SK-N-SH treated with all-trans-retinoic acid at 6 μM for 48 hours (cell line): ENCODE measurements around the gene BEND7.

ENCODE experiments used
- ATAC-seq: fragments of 200-7000 bp; cut with Tn5 transposase; 3 replicates; pipeline ENCODE4 v1.9.1; 2020; ENCODE audit warnings: mild to moderate bottlenecking, moderate library complexity
- ARNTL ChIP-seq: fragments of 450-650 bp; formaldehyde crosslinking; IDR thresholded peaks from 2 replicates; pipeline ENCODE4 v1.5.0; 2020; ENCODE audit warnings: low read depth, mild to moderate bottlenecking, moderate library complexity, borderline replicate concordance
- BACH2 ChIP-seq: fragments of 250-450 bp; sonication (Bioruptor Pico); IDR thresholded peaks from 2 replicates; pipeline ENCODE4 v1.9.0; 2021; ENCODE audit warnings: mild to moderate bottlenecking, borderline replicate concordance
- GLIS3 ChIP-seq: fragments of 250-450 bp; sonication (Bioruptor Pico); IDR thresholded peaks from 2 replicates; pipeline ENCODE4 v1.5.0; 2020; ENCODE audit warnings: mild to moderate bottlenecking, moderate library complexity
- ISL1 ChIP-seq: fragments of 250-450 bp; sonication (Bioruptor Pico); IDR thresholded peaks from 2 replicates; pipeline ENCODE4 v2.1.2; 2022; ENCODE audit warnings: mild to moderate bottlenecking, moderate library complexity
- OSR1 ChIP-seq: fragments of 250-450 bp; sonication (Bioruptor Pico); IDR thresholded peaks from 2 replicates; pipeline ENCODE4 v1.8.0; 2022; ENCODE audit warnings: moderate library complexity, mild to moderate bottlenecking, inconsistent platforms
- PPARA ChIP-seq: fragments of 250-450 bp; sonication (Bioruptor Pico); IDR thresholded peaks from 2 replicates; pipeline ENCODE4 v1.5.0; 2020; ENCODE audit warnings: mild to moderate bottlenecking, borderline replicate concordance
- RARB ChIP-seq: fragments of 250-450 bp; sonication (Bioruptor Pico); IDR thresholded peaks from 2 replicates; pipeline ENCODE4 v1.8.0; 2021; ENCODE audit warnings: mild to moderate bottlenecking, moderate library complexity
- SNAI2 ChIP-seq: fragments of 250-450 bp; sonication (Bioruptor Pico); IDR thresholded peaks from 2 replicates; pipeline ENCODE4 v1.5.0; 2020; ENCODE audit warnings: mild to moderate bottlenecking, moderate library complexity
- TCF4 ChIP-seq: fragments of 250-450 bp; sonication (Bioruptor Pico); IDR thresholded peaks from 2 replicates; pipeline ENCODE4 v1.8.0; 2021; ENCODE audit warnings: mild to moderate bottlenecking, moderate library complexity, borderline replicate concordance
- TOX ChIP-seq: fragments of 250-450 bp; sonication (Bioruptor Pico); IDR thresholded peaks from 2 replicates; pipeline ENCODE4 v1.8.0; 2021; ENCODE audit warnings: mild to moderate bottlenecking, moderate library complexity, borderline replicate concordance
- ZC3H10 ChIP-seq: fragments of 250-450 bp; sonication (Bioruptor Pico); IDR thresholded peaks from 2 replicates; pipeline ENCODE4 v1.5.1; 2021; ENCODE audit warnings: mild to moderate bottlenecking, moderate library complexity
- ZFP3 ChIP-seq: fragments of 250-450 bp; sonication (Bioruptor Pico); IDR thresholded peaks from 2 replicates; pipeline ENCODE4 v1.5.0; 2020; ENCODE audit warnings: mild to moderate bottlenecking, moderate library complexity
- ZFP30 ChIP-seq: fragments of 450-650 bp; formaldehyde crosslinking; IDR thresholded peaks from 2 replicates; pipeline ENCODE4 v1.5.0; 2022; ENCODE audit warnings: mild to moderate bottlenecking, moderate library complexity
- ZNF565 ChIP-seq: fragments of 450-650 bp; formaldehyde crosslinking; conservative IDR thresholded peaks from 2 replicates; pipeline ENCODE4 v1.5.0; 2020; ENCODE audit warnings: low read depth, mild to moderate bottlenecking, moderate library complexity
- ZNF70 ChIP-seq: fragments of 450-650 bp; formaldehyde crosslinking; IDR thresholded peaks from 2 replicates; pipeline ENCODE4 v1.5.0; 2020; ENCODE audit warnings: mild to moderate bottlenecking, moderate library complexity
- ZNF8 ChIP-seq: fragments of 450-650 bp; formaldehyde crosslinking; IDR thresholded peaks from 2 replicates; pipeline ENCODE4 v1.5.0; 2020; ENCODE audit warnings: mild to moderate bottlenecking, moderate library complexity
- TF ChIP-seq, protein P1 (sequence below): fragments of 250-450 bp; sonication (Bioruptor Pico); IDR thresholded peaks from 2 replicates; pipeline ENCODE4 v1.8.0; 2021; ENCODE audit warnings: low read depth, mild to moderate bottlenecking, moderate library complexity, borderline replicate concordance
- TF ChIP-seq, protein P2 (sequence below): fragments of 250-450 bp; sonication (Bioruptor Pico); IDR thresholded peaks from 2 replicates; pipeline ENCODE4 v1.5.1; 2021; ENCODE audit warnings: mild to moderate bottlenecking, moderate library complexity
- TF ChIP-seq, protein P3 (sequence below): fragments of 250-450 bp; sonication (Bioruptor Pico); IDR thresholded peaks from 2 replicates; pipeline ENCODE4 v1.5.0; 2020; ENCODE audit warnings: mild to moderate bottlenecking, moderate library complexity
- TF ChIP-seq, protein P4 (sequence below): fragments of 250-450 bp; sonication (Bioruptor Pico); IDR thresholded peaks from 2 replicates; pipeline ENCODE4 v1.5.1; 2020; ENCODE audit warnings: low read depth, mild to moderate bottlenecking, moderate library complexity
- TF ChIP-seq, protein P5 (sequence below): fragments of 250-450 bp; sonication (Bioruptor Pico); IDR thresholded peaks from 2 replicates; pipeline ENCODE4 v1.8.0; 2020; ENCODE audit warnings: mild to moderate bottlenecking, moderate library complexity, borderline replicate concordance

BEND7 gene

DNA sequence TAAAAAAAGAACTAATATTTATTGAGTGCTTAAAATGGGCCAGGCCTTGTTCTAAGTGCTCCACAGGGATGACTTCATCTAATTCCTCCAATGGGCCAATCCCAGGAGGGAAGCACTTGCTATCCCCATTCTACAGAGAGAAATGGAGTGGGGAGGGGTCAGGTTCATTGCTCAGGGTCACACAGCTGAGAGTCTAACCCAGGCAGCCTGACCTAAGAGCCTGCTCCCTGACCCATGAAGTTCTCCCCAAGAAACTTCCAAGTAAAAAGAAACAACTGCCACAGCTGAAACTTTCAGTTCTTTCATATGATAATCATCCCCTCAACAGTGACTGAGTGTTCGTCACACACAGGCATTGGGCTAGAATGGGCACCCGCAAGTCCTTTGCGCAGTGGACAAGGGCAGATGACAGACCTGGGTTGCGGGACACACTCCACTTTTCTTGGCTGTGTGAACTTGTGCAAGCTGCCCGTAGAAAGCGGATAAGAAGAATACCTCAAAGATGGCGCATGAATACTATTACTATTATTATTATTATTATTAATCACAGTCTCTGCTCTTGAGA lies 39.7 kb downstream of the BEND7 start:
- TF ChIP-seq OSR1 (CRISPR knock-in tag) (no peak), ZNF565 (CRISPR knock-in tag) (no peak), ZNF70 (CRISPR knock-in tag) (no peak), ZC3H10 (CRISPR knock-in tag) (no peak), ISL1 (CRISPR knock-in tag) (no peak)
- TF ChIP-seq, protein P1, sequence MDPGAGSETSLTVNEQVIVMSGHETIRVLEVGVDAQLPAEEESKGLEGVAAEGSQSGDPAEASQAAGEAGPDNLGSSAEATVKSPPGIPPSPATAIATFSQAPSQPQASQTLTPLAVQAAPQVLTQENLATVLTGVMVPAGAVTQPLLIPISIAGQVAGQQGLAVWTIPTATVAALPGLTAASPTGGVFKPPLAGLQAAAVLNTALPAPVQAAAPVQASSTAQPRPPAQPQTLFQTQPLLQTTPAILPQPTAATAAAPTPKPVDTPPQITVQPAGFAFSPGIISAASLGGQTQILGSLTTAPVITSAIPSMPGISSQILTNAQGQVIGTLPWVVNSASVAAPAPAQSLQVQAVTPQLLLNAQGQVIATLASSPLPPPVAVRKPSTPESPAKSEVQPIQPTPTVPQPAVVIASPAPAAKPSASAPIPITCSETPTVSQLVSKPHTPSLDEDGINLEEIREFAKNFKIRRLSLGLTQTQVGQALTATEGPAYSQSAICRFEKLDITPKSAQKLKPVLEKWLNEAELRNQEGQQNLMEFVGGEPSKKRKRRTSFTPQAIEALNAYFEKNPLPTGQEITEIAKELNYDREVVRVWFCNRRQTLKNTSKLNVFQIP = no peak
- no peak for ATAC-seq

DNA sequence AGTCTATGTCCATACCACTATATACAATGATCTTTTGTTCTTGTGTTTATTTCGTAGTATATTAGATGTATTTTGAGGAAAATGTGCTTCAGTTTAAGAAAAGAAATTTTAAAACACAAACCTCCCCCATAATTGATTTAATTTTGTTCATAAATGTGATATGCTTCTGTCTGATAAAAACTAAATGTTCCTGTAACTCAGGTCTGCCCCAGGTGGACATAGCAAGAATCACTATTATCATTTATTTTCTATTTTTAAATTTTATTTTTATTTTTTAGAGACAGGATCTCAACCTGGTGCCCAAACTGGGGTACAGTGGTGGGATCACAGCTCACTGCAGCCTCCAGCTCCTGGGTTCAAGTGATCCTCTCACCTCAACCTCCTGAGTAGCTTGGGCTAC lies 43.2 kb downstream of the BEND7 start:
- 0 out of 3 replicates have a peak, but pooled peaks have one; percentile 32 for ATAC-seq
- TF ChIP-seq ZFP30 (CRISPR knock-in tag) (no peak), OSR1 (CRISPR knock-in tag) (no peak), SNAI2 (CRISPR knock-in tag) (no peak), ZNF8 (no peak), RARB (CRISPR knock-in tag) (no peak)
- TF ChIP-seq, protein P2, sequence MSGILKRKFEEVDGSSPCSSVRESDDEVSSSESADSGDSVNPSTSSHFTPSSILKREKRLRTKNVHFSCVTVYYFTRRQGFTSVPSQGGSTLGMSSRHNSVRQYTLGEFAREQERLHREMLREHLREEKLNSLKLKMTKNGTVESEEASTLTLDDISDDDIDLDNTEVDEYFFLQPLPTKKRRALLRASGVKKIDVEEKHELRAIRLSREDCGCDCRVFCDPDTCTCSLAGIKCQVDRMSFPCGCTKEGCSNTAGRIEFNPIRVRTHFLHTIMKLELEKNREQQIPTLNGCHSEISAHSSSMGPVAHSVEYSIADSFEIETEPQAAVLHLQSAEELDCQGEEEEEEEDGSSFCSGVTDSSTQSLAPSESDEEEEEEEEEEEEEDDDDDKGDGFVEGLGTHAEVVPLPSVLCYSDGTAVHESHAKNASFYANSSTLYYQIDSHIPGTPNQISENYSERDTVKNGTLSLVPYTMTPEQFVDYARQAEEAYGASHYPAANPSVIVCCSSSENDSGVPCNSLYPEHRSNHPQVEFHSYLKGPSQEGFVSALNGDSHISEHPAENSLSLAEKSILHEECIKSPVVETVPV = no peak

DNA sequence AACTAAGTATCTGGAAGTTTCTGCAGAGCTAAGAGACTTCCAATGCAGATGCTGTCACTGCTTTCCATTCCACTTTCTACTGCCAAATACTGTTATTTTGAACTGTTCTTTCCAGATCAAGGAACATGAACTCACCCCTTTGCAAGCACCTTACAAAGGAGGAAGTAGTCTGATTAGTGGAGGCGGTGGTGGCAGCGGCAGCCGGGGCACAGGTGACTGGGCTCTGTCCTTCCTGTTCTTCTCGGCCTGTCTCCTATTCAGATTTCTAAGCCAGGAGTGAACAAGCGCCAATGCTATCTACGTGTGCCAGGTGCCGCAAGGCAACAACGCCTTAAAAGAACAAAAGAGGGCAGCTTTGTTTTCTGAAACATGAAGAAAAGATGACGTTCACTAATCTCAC lies 44.9 kb downstream of the BEND7 start:
- ATAC-seq = no peak

DNA sequence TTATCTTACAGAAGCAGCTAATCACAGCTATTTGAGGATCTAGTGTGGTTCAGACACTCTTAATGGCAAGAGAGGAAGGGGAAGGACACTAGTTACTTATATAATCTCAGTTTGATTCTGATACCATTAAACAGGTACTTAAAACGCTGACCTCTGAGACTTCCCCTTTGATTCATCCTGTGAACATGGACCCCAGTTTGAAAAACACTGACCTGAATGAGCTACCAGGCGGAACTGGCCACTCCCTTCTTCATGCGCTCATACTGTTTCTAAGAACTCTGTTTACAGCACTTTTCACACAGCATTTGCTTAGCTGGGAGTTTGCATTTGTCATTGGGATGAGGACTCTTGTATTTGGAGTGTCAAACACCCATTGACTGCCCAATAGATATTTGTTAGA lies 45.7 kb downstream of the BEND7 start:
- ATAC-seq = no peak
- TF ChIP-seq ZNF70 (CRISPR knock-in tag) (no peak), ZFP3 (CRISPR knock-in tag) (no peak), ZNF565 (CRISPR knock-in tag) (no peak), ZC3H10 (CRISPR knock-in tag) (no peak), TCF4 (CRISPR knock-in tag) (no peak), PPARA (CRISPR knock-in tag) (no peak), ZNF8 (no peak)
- TF ChIP-seq, protein P3, sequence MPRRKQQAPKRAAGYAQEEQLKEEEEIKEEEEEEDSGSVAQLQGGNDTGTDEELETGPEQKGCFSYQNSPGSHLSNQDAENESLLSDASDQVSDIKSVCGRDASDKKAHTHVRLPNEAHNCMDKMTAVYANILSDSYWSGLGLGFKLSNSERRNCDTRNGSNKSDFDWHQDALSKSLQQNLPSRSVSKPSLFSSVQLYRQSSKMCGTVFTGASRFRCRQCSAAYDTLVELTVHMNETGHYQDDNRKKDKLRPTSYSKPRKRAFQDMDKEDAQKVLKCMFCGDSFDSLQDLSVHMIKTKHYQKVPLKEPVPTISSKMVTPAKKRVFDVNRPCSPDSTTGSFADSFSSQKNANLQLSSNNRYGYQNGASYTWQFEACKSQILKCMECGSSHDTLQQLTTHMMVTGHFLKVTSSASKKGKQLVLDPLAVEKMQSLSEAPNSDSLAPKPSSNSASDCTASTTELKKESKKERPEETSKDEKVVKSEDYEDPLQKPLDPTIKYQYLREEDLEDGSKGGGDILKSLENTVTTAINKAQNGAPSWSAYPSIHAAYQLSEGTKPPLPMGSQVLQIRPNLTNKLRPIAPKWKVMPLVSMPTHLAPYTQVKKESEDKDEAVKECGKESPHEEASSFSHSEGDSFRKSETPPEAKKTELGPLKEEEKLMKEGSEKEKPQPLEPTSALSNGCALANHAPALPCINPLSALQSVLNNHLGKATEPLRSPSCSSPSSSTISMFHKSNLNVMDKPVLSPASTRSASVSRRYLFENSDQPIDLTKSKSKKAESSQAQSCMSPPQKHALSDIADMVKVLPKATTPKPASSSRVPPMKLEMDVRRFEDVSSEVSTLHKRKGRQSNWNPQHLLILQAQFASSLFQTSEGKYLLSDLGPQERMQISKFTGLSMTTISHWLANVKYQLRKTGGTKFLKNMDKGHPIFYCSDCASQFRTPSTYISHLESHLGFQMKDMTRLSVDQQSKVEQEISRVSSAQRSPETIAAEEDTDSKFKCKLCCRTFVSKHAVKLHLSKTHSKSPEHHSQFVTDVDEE (CRISPR knock-in tag) = no peak

More for the DNA sequence above, 44.9 kb downstream of the BEND7 start:
- no peak for TF ChIP-seq ARNTL (CRISPR knock-in tag)
- no peak for TF ChIP-seq TCF4 (CRISPR knock-in tag)
- TF ChIP-seq, protein P4, sequence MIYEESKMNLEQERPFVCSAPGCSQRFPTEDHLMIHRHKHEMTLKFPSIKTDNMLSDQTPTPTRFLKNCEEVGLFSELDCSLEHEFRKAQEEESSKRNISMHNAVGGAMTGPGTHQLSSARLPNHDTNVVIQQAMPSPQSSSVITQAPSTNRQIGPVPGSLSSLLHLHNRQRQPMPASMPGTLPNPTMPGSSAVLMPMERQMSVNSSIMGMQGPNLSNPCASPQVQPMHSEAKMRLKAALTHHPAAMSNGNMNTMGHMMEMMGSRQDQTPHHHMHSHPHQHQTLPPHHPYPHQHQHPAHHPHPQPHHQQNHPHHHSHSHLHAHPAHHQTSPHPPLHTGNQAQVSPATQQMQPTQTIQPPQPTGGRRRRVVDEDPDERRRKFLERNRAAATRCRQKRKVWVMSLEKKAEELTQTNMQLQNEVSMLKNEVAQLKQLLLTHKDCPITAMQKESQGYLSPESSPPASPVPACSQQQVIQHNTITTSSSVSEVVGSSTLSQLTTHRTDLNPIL (CRISPR knock-in tag) = no peak
- TF ChIP-seq TOX = no peak
- TF ChIP-seq OSR1 (CRISPR knock-in tag) = no peak
- TF ChIP-seq ZFP3 (CRISPR knock-in tag) = no peak
- TF ChIP-seq, protein P5, sequence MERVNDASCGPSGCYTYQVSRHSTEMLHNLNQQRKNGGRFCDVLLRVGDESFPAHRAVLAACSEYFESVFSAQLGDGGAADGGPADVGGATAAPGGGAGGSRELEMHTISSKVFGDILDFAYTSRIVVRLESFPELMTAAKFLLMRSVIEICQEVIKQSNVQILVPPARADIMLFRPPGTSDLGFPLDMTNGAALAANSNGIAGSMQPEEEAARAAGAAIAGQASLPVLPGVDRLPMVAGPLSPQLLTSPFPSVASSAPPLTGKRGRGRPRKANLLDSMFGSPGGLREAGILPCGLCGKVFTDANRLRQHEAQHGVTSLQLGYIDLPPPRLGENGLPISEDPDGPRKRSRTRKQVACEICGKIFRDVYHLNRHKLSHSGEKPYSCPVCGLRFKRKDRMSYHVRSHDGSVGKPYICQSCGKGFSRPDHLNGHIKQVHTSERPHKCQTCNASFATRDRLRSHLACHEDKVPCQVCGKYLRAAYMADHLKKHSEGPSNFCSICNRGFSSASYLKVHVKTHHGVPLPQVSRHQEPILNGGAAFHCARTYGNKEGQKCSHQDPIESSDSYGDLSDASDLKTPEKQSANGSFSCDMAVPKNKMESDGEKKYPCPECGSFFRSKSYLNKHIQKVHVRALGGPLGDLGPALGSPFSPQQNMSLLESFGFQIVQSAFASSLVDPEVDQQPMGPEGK (CRISPR knock-in tag) = no peak
- no peak for TF ChIP-seq ZNF8
- TF ChIP-seq BACH2 = no peak
- TF ChIP-seq GLIS3 (CRISPR knock-in tag) = no peak
- TF ChIP-seq ZNF565 (CRISPR knock-in tag) = no peak
